ENCODE measurements around the gene ENTREP1. TPM values are rescaled to one million over a fixed set of nuclear protein-coding genes. Genes with fewer than 3 reads are reported as not detected.

Gene ENTREP1
- polyA plus RNA-seq, 3 donors = 2.4 to 3.4 (median 3.1) TPM

DNA sequence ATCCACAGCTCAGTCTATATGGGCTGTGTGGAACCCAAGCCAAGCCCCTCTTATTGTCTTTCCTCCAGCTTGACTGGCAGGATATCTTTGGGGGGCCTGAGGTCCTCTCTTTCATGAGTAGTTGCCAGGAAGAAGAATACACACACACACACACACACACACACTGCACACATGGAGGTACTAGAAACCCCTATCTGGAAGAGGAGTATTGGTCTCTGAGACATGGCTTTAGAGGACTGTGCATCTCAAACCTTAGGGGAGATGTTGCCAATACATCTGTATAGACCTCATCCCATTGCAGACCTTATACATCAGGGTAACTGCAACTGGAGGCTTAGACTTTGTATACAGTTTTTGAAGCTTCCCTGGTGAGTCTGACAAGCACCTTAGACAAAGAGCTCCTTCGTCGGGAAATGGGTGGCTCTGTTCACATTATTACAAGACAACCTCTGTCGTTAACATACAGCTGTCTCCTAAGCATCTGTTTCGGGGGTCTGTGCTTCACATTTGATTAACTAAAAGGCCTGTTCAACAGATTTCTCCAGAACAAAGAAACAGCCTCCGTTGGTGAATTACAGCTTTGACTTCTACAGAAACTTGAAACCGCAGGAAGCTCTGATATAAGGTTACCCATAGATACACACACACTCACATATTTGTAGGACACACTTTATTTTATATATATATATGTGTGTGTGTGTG, 5.5 kb upstream of the ENTREP1 start:
- peak; percentile 31 for DNase-seq

- DNase-seq = no peak
Observed at GRCh38 chr9:69322256-69322655, 2.8 kb upstream of the ENTREP1 start.

DNA sequence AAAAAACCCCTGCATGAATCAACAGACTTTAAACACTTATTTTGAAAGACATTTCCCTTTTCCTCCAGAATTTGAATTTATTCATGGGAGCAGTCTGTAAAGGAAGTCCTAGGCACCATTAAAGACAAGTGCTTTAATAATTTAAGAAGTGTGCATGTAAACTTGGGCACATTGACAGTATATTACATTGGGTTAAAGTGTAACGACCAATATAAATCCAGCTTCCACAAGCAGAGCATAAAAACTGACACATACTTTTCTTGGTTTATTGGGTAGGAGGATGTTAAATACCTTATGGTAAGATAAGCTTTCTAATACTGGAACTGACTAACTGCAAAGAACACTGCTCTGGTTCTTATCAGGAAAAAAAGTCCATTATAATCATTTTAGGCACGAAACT, 1.2 kb upstream of the ENTREP1 start:
- peak; percentile 50 for DNase-seq

GRCh38 chr9:69325409-69326212, 596 bp downstream of the ENTREP1 start:
- peak; percentile 14 for DNase-seq

DNA sequence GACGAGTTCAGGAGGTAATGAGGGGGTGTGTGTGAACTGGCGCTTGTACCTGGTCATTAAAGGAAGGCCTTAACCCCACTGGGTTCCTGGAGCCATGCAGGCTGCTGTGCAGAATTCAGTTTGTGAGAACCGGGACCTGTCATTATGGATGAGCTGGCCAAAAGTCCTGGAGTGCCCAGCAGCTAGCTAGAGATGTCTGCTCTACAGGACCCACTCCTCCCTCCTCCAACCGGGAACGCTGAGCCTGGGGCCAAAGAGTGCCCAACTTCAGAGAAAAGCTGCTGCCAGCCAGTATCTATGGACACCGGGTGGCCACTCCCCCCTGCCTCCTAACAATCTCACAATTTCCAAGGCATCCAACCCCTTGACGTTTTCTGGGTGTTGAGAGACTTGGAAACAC, 1.2 kb downstream of the ENTREP1 start:
- no peak for DNase-seq

DNA sequence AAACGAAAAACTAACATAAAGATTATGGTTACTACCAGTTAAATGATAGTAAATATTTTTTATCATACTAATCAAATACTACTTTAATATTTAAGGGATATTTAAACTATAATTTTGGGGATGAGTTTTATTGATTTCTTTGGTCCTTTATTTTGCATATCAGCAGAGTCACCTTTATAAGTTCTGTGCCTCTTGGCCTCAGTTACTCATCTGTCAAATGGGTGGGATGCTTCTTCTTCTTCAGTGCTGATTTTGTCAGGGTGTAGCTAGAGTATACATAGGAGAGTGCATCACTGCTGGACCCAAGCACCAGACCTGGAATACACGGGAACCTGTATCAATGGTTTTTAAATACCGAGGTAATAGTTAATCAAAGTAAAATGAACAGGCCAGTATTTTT, 5.6 kb downstream of the ENTREP1 start:
- no peak for DNase-seq

GRCh38 chr9:69331444-69331843, 6.4 kb downstream of the ENTREP1 start:
- DNase-seq = no peak

DNA sequence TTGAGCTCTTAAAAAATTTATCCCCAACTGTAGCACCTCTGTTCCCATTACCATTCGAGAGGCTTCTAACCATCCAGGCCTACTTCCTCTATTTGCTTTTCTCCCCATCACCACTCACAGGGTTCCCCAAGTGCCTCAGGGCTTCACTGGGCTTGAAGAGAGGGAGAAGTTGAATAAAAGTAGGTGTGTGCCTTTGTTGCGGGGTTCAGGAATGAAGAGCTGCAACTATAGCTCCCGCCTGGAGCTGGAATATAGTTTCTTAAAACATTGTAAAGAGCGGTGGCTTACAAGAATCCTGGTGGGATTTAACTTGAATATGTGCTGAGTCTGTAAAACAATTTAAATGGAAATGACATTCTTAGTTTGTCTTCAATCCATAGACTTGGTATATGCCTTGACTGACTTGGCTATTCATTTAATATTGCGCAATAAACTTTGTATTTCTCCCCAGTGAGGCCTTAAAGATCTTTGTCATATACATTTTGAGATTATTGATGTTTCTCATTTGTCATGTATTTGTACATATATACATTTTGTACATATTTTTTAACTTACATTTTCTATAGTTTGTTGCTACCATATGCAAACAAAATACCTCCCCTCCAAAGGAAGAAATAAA, 7.2 kb downstream of the ENTREP1 start:
- DNase-seq = no peak

DNA sequence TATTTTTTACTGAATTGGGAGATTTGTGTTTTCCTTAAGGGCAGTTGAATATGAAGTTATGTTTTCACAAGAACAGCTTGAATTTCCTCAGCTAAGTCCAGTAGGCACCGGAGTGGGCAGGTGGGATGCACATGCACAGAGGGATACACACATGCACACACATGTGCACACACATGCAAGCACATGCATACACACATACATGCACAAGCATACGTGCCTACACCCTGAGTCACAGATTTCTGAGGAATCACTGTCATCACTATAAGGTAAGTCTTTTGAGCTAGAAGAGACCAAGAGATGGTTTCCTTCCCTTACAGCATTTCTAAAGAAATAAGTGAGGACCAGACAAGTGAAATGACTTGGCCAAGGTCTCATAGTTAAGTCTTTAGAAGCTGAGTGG, 8.7 kb downstream of the ENTREP1 start:
- no peak for DNase-seq

GRCh38 chr9:69334317-69334716, 9.3 kb downstream of the ENTREP1 start:
- DNase-seq = no peak

- DNase-seq = no peak
Observed at GRCh38 chr9:69339620-69340019, 14.6 kb downstream of the ENTREP1 start.

DNA sequence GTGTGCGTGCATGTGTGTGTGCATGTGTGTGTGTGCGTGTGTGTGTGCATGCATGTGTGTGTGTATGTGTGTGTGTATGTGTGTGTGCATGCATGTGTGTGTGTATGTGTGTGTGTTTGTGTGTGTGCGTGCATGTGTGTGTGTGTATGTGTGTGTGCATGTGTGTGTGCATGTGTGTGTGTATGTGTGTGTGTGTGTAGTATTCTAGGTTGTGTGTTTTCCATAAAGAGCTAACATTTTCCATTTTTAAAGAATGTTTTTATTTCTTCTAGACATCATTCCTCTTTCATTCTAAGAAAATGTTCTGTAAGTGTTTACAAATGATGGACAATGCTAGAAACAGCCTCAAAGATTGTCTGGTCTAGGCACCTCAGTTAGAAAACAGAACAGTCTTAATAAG, 15.6 kb downstream of the ENTREP1 start:
- no peak for DNase-seq

DNA sequence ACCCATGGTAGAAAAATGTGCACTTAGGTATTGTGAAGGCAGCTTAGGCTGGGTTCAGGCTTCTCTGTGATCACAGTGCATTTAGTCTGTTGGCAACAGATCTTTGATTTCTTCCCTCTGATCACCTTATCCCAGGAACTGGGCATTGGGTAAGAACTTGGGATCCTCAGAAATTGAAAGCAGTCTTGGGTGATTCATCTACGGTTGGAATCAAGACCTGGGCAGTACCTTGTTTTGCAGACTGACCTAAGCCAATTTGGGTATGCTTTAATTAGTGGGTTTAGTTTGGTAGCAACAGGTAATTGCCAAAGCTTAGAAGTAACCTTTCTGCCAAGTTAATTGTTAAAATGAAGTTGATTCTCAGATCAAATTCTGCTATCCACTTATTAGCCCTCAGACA, 17.8 kb downstream of the ENTREP1 start:
- DNase-seq = no peak

DNA sequence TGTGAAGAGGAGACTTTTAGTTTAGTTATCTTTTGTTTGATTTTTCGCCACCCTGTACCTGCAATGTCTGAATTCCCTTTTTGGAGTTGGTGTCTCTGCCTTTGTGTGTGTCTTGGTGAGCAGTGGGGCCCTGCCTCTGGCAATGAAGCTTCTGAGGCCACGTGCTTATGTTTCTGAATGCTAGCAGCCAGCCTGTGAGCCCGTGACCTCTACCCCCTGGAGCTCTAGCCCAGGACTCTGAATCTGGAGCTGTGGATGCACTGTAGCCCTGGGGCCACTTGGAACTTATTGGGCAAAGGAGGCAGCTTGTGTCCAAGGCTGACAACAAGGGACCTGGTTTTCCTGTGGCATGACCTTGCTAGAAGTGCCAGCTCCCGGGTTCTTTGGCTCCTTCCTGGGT, 19.4 kb downstream of the ENTREP1 start:
- no peak for DNase-seq

DNA sequence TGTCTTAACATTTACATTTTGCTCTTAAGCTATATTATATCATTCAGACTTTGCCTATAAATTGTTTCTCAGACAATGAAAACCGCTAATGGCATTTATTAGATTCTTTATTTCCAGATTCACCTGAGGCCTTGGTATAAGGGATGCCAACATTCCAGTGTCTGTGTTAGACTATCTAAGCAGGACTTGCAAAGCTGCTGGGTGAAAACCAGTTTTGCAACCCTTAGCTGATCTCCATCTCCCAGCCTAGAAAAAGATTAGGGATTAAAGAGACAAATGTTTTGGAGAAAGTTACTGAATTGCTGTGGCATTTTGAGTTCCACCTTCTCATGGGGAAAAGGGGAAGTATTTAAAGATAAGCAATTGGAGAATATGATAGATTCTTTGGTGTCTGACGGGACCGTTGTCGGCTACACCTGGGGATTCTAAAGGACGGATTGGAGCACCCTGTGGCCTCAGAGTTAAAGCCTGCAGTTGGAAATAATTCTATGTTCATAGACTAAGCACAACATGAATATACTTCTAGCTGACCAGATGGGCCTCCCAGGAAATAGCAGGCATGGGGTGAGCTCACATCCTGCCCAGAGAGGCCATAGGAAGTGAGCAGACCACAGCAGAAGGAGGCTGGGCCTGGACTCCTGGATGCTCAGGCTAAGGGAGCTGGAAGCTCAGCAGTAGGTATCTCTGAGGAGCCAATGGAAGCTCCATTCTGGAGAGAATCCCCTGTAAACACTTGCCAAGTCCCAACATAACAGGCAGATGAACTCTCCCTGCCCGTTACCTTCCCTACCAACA, 21.8 kb downstream of the ENTREP1 start:
- DNase-seq = no peak

DNA sequence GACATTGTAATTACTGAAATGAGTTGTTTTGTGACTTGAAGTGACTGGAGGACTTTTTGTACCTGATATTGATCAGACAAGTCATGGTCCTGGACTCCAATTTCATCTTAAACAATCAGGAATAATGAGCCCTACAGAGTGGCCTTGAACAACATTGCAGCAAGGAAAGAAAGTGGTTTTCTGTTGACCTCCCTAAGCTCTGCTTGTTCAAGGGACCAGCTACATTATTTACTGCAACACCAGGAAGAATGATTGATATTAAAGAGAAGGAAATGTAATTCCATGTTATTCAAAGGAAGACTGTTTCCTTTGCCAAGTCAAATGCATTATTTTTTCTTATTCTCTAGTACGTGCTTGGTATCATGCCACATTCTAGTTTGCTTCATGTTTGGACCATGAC, 22.6 kb downstream of the ENTREP1 start:
- DNase-seq = no peak

GRCh38 chr9:69351227-69351626, 26.2 kb downstream of the ENTREP1 start:
- DNase-seq = no peak

GRCh38 chr9:69355232-69355631, 30.2 kb downstream of the ENTREP1 start:
- DNase-seq = no peak

- DNase-seq = no peak
Observed at GRCh38 chr9:69357030-69357775, 32.2 kb downstream of the ENTREP1 start.

DNA sequence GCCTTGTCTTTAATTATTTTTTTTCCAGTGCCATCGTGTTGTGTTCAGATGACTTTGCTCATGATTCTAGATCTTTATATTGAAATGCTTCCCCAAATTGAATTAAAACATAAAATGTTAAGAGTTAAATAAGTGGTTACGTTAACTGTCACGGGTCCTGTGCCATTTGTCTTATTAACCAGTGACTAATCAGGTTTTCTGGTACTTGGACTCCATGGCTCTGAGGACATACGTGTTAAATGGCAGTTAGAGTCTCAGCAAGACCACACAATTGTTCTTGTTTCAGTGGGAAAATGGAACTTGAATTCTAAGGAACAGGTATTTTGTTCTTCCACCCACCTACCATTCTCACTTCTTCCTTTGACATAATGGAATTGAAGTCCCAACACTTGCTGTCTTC, 32.8 kb downstream of the ENTREP1 start:
- no peak for DNase-seq

GRCh38 chr9:69363191-69363590, 38.2 kb downstream of the ENTREP1 start:
- no peak for DNase-seq

Data from renal pelvis (tissue), 4 donors.